B cell (primary cell): ENCODE measurements around the gene HLA-F. TPM values are rescaled to one million over a fixed set of nuclear protein-coding genes. Genes with fewer than 3 reads are reported as not detected.

Experiments
- ATAC-seq: fragments of 200-7000 bp; cut with Tn5 transposase; one replicate; pipeline ENCODE4 v1.10.0; 2021; ENCODE audit warnings: low read depth, mild to moderate bottlenecking, moderate number of reproducible peaks, moderate library complexity
- CTCF ChIA-PET: fragments of 350-600 bp; sonication (Branson Sonifier 250); formaldehyde crosslinking; loops from one replicate; lab custom pipeline; 2021; ENCODE audit warnings: antibody characterized with exemption, inconsistent platforms; lab: Charles Lee
- POLR2A ChIA-PET: fragments of 350-600 bp; sonication (Branson Sonifier 250); formaldehyde crosslinking; loops from one replicate; lab custom pipeline; 2021; ENCODE audit warnings: antibody characterized with exemption; lab: Charles Lee
- DNase-seq: peaks from one replicate; pipeline ENCODE4 v3.0.0; 2013
- H2AFZ ChIP-seq: 2 replicates; pipeline ENCODE4 v1.6.1; 2012; ENCODE audit warnings: mild to moderate bottlenecking, low read depth, low read length; ENCODE audit not compliant: insufficient read depth, poor library complexity, severe bottlenecking
- H3K27ac ChIP-seq, 2 donors: 1 replicate in 1 of 2; 2 replicates in 1 of 2; pipeline ENCODE4 v1.5.1; 2012 to 2013; ENCODE audit warnings: low read length in 2 of 2, mild to moderate bottlenecking in 2 of 2, moderate library complexity in 1 of 2
- H3K27me3 ChIP-seq, 4 experiments: fragments of 200-600 bp in 1 of 4; sonication (generic) in 1 of 4; replicated peaks in 1 of 4; 1 replicate in 2 of 4; 2 replicates in 2 of 4; pipeline versions ENCODE4 v1.6.1 to v1.7.0; 2013 to 2016; ENCODE audit warnings: low read length in 3 of 4, mild to moderate bottlenecking in 2 of 4, mixed read lengths in 1 of 4, moderate library complexity in 1 of 4; ENCODE audit not compliant: insufficient read depth in 4 of 4, control insufficient read depth in 3 of 4; ENCODE audit errors: control extremely low read depth in 1 of 4
- H3K36me3 ChIP-seq, 2 experiments: replicated peaks in 1 of 2; 1 replicate in 1 of 2; 2 replicates in 1 of 2; pipeline versions ENCODE4 v1.6.1 to v1.7.1; 2013; ENCODE audit warnings: low read length in 1 of 2; ENCODE audit not compliant: insufficient read depth in 2 of 2, control insufficient read depth in 1 of 2; ENCODE audit errors: control extremely low read depth in 1 of 2, extremely low read depth in 1 of 2
- H3K4me1 ChIP-seq, 2 donors: fragments of 200-600 bp in 1 of 2; sonication (generic) in 1 of 2; 1 replicate in 1 of 2; 2 replicates in 1 of 2; pipeline versions ENCODE4 v1.5.1 to v1.6.1; 2013 to 2017; ENCODE audit warnings: low read length in 2 of 2; ENCODE audit not compliant: control insufficient read depth in 2 of 2, insufficient read depth in 2 of 2
- H3K4me2 ChIP-seq: replicated peaks from 2 replicates; pipeline ENCODE3; 2012; ENCODE audit warnings: mild to moderate bottlenecking, low read depth, low read length; ENCODE audit not compliant: poor library complexity, severe bottlenecking
- H3K4me3 ChIP-seq, 5 experiments: fragments of 200-600 bp in 1 of 5; sonication (generic) in 1 of 5; 1 replicate in 3 of 5; 2 replicates in 2 of 5; pipeline versions ENCODE4 v1.5.1 to v1.7.0; 2011 to 2016; ENCODE audit warnings: low read length in 4 of 5, mild to moderate bottlenecking in 4 of 5, low read depth in 2 of 5, control low read depth in 1 of 5, moderate library complexity in 1 of 5; ENCODE audit not compliant: insufficient read depth in 1 of 5; ENCODE audit errors: control extremely low read depth in 1 of 5, extremely low read depth in 1 of 5
- H3K79me2 ChIP-seq: fragments of 200-600 bp; sonication (generic); one replicate; pipeline ENCODE4 v1.6.0; 2016; ENCODE audit warnings: low read length; ENCODE audit not compliant: control insufficient read depth, insufficient read depth
- H3K9ac ChIP-seq: fragments of 200-600 bp; sonication (generic); 2 replicates; pipeline ENCODE4 v1.6.1; 2017; ENCODE audit warnings: mild to moderate bottlenecking, low read length, moderate library complexity
- H3K9me3 ChIP-seq, 3 donors: one replicate each; pipeline versions ENCODE4 v1.6.1 to v1.7.1; 2013; ENCODE audit warnings: low read length in 2 of 3; ENCODE audit not compliant: control insufficient read depth in 2 of 3, insufficient read depth in 1 of 3; ENCODE audit errors: control extremely low read depth in 1 of 3
- H4K20me1 ChIP-seq: 2 replicates; pipeline ENCODE4 v1.6.0; 2012; ENCODE audit warnings: mild to moderate bottlenecking, low read length; ENCODE audit not compliant: insufficient read depth, control insufficient read depth, poor library complexity, severe bottlenecking
- H3K27ac Mint-ChIP-seq: one replicate; pipeline ENCODE4 v1.8.0; 2021; ENCODE audit warnings: mixed read lengths
- H3K27me3 Mint-ChIP-seq: one replicate; pipeline ENCODE4 v1.8.0; 2021; ENCODE audit warnings: mixed read lengths
- H3K4me1 Mint-ChIP-seq: one replicate; pipeline ENCODE4 v1.8.0; 2021; ENCODE audit warnings: mixed read lengths
- H3K4me3 Mint-ChIP-seq: one replicate; pipeline ENCODE4 v1.8.0; 2021; ENCODE audit warnings: mixed read lengths
- H3K9me3 Mint-ChIP-seq: one replicate; pipeline ENCODE4 v1.8.0; 2022; ENCODE audit warnings: mixed read lengths; ENCODE audit not compliant: insufficient read depth
- EZH2 ChIP-seq: IDR thresholded peaks from 2 replicates; pipeline ENCODE4 v1.6.1; 2012; ENCODE audit warnings: borderline replicate concordance, low read depth, mild to moderate bottlenecking, moderate library complexity, low read length; ENCODE audit not compliant: insufficient read depth, poor library complexity, severe bottlenecking
- WGBS: methylation state at CpG from one replicate; pipeline ENCODE4 v1.1.5; 2013; ENCODE audit warnings: missing lambda C conversion rate; ENCODE audit not compliant: insufficient coverage; 5-methylcytosine and 5-hydroxymethylcytosine counted together
- intact Hi-C: fragments of 100-400 bp; cut with micrococcal nuclease; formaldehyde crosslinking; loops from one replicate; pipeline ENCODE4 v1.10.0; 2022
- polyA plus RNA-seq: library from polyadenylated mRNA; depleted of rRNA; stranded (reverse); fragments of >200 nt; gene quantifications from 2 replicates; pipeline ENCODE4 v1.2.3, GENCODE V29; 2012
- total RNA-seq, 2 donors: library from RNA; stranded (reverse); fragments of 120-200 nt in 1 of 2; gene quantifications; 1 replicate in 1 of 2; 2 replicates in 1 of 2; pipeline versions ENCODE4 v1.2.3 to v1.2.4, GENCODE V29; 2013 to 2022
- TF ChIP-seq, protein P1 (sequence below): fragments of 200-600 bp; IDR thresholded peaks from one replicate; pipeline ENCODE4 v1.8.0; 2022; ENCODE audit warnings: antibody characterized with exemption, mild to moderate bottlenecking

The HLA-F gene
- total and polyA plus RNA-seq, 2 donors (not counting 1 experiment from before 2014, with no cell fraction given), result 895 to 1,409 TPM

DNA sequence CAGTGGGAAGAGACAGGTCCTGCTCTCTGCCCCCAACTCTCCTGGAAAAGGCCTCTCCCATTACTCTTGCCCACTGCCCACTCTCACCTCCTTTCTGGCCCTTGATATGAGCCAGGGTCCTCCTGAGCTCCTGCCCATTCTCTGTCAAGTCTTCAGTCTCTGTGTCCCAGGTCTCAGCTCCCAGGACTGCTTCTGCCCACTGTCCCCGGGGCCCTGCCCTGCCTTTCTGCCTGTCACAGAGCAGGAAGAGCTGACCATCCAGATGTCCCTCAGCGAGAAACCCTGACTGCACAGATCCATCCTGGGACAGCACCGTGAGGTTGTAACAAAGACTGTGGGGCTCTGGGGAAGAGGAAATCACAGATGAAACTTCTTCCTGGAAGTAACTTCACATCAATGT lies 22.2 kb downstream of the HLA-F start:
- no peaks in the 10 kb centered on the region for H3K27me3 ChIP-seq
- POLR2A ChIA-PET, result no interaction called here

DNA sequence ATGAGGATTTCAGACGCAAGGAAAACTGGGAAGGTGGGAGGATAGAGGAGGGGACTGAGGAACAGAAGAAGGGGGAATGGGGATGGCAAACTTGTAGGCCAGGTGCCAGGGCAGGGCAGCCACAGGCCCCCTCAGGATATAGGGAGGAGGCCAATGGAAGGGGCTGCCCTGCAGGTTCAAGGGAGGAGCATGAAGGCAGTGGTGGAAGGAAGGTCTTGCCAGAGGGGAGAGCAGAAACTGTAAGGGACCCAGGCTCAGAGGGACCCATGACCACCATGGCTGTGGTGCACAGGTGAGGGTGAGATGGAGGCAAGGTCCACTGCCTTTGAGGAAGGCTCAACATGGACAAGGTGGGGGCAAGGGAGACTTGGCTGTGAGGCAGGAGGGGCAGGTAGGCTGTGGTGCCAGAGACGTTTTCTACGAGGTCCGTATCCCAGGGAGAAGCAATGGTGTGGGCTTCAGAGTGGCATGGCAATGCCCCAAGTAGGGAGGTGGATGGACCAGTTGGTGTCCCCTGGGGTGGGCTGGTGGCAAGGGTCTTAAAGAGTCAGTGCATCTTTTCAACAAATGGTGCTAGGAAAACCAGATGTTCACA lies 22.7 kb downstream of the HLA-F start:
- POLR2A ChIA-PET, result no interaction called here
- Histone ChIP-seq H3K36me3 (no peaks in the 10 kb centered on the region), H2AFZ (no peak overlapping the region), H3K4me2 (no peak overlapping the region), H3K4me3 (no peak overlapping the region), H3K9me3 (no peaks in the 10 kb centered on the region), H4K20me1 (peaks cover 6% of the 10 kb centered on the region), H3K79me2 (peaks cover 34% of the 10 kb centered on the region), H3K9ac (no peak overlapping the region), H3K27me3 (no peaks in the 10 kb centered on the region), H3K4me1 (peaks cover 14 to 16% of the 10 kb centered on the region in 2 donors), H3K27ac (no peak overlapping the region)
- WGBS, result 94% methylated on average over 4 of the region's 4 CpGs
- TF ChIP-seq, protein P1, sequence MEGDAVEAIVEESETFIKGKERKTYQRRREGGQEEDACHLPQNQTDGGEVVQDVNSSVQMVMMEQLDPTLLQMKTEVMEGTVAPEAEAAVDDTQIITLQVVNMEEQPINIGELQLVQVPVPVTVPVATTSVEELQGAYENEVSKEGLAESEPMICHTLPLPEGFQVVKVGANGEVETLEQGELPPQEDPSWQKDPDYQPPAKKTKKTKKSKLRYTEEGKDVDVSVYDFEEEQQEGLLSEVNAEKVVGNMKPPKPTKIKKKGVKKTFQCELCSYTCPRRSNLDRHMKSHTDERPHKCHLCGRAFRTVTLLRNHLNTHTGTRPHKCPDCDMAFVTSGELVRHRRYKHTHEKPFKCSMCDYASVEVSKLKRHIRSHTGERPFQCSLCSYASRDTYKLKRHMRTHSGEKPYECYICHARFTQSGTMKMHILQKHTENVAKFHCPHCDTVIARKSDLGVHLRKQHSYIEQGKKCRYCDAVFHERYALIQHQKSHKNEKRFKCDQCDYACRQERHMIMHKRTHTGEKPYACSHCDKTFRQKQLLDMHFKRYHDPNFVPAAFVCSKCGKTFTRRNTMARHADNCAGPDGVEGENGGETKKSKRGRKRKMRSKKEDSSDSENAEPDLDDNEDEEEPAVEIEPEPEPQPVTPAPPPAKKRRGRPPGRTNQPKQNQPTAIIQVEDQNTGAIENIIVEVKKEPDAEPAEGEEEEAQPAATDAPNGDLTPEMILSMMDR, result no peak
- TF ChIP-seq EZH2, result no peak
- Mint-ChIP-seq H3K27ac (no peak overlapping the region), H3K4me3 (peak overlapping the region; percentile 5), H3K27me3 (no peaks in the 10 kb centered on the region), H3K4me1 (peaks cover 38% of the 10 kb centered on the region), H3K9me3 (no peaks in the 10 kb centered on the region)
- no peak for ATAC-seq
- CTCF ChIA-PET, result no interaction called here
- no peak for DNase-seq
- intact Hi-C loops, result no loop called here

More for the DNA sequence above, 22.2 kb downstream of the HLA-F start:
- no peaks in the 10 kb centered on the region for H3K36me3 ChIP-seq
- no peak overlapping the region for H3K4me2 ChIP-seq
- DNase-seq (no peak), ATAC-seq (no peak)
- H4K20me1 ChIP-seq, result peaks cover 6% of the 10 kb centered on the region
- H3K27ac ChIP-seq, result no peak overlapping the region
- no peaks in the 10 kb centered on the region for H3K9me3 ChIP-seq
- H3K9ac ChIP-seq, result no peak overlapping the region
- Mint-ChIP-seq H3K9me3 (no peaks in the 10 kb centered on the region), H3K4me1 (peaks cover 34% of the 10 kb centered on the region), H3K4me3 (no peak overlapping the region), H3K27me3 (no peaks in the 10 kb centered on the region), H3K27ac (no peak overlapping the region)
- no peak overlapping the region for H2AFZ ChIP-seq
- WGBS, result 58% methylated on average over 1 of the region's 3 CpGs
- CTCF ChIA-PET, result interaction anchor here (0.7 to 4.7 kb wide), 2 partner anchors 7 to 13 kb away, joined by 3 to 15 read pairs; no protein-coding TSS in a partner anchor
- intact Hi-C loops, result no loop called here
- peaks cover 34% of the 10 kb centered on the region for H3K79me2 ChIP-seq
- TF ChIP-seq, protein P1, result no peak
- TF ChIP-seq EZH2, result no peak
- H3K4me1 ChIP-seq, result peaks cover 14 to 16% of the 10 kb centered on the region in 2 donors
- H3K4me3 ChIP-seq, result no peak overlapping the region
